H7 (cell line): ENCODE results near the gene TCF12. TPM values are rescaled to one million over a fixed set of nuclear protein-coding genes. Genes with fewer than 3 reads are reported as not detected.
"Not testable (repeated sequence)": the region's sequence is repeated elsewhere in the genome, so short reads cannot be mapped to it uniquely, and the experiment has no call there.

Experiments used
- DNase-seq: peaks from one replicate; pipeline ENCODE4 v3.0.0; 2012
- H3K27me3 ChIP-seq: 2 replicates; pipeline ENCODE4 v1.6.0; 2011; ENCODE audit warnings: mild to moderate bottlenecking, low read length; ENCODE audit not compliant: control insufficient read depth, insufficient read depth
- H3K36me3 ChIP-seq: replicated peaks from 2 replicates; pipeline ENCODE4 v1.5.1; 2011; ENCODE audit warnings: low read length; ENCODE audit not compliant: control insufficient read depth, insufficient read depth
- H3K4me3 ChIP-seq: 2 replicates; pipeline ENCODE4 v1.5.1; 2011; ENCODE audit warnings: low read depth, mild to moderate bottlenecking, control low read depth, low read length, moderate library complexity; ENCODE audit not compliant: insufficient read depth
- total RNA-seq: library from RNA; depleted of rRNA; stranded (reverse); fragments of >200 nt; shearing (Covaris generic); gene quantifications from 2 replicates; pipeline ENCODE4 v1.2.3, GENCODE V29; 2014

The TCF12 gene
- total RNA-seq, 1 experiment from 2014 or later = 54.5 TPM

GRCh38 chr15:57152133-57152532 lies 233.7 kb downstream of the TCF12 start:
- no peak overlapping the region for H3K4me3 ChIP-seq
- H3K27me3 ChIP-seq = no peaks in the 10 kb centered on the region
- H3K36me3 ChIP-seq = peaks cover 1% of the 10 kb centered on the region; the same call in 1 of the 2 replicates
- DNase-seq = no peak

GRCh38 chr15:57152666-57153539 lies 234.5 kb downstream of the TCF12 start:
- Histone ChIP-seq H3K27me3 (no peaks in the 10 kb centered on the region), H3K4me3 (no peak overlapping the region), H3K36me3 (peaks cover 1% of the 10 kb centered on the region; the same call in 1 of the 2 replicates)
- DNase-seq = no peak

GRCh38 chr15:57156210-57156884 lies 237.9 kb downstream of the TCF12 start:
- H3K27me3 ChIP-seq = no peaks in the 10 kb centered on the region
- DNase-seq = no peak
- no peak overlapping the region for H3K4me3 ChIP-seq
- peaks cover 1% of the 10 kb centered on the region; the same call in 1 of the 2 replicates for H3K36me3 ChIP-seq

GRCh38 chr15:57158589-57158988 lies 240.1 kb downstream of the TCF12 start:
- Histone ChIP-seq H3K27me3 (no peaks in the 10 kb centered on the region), H3K4me3 (no peak overlapping the region), H3K36me3 (no peaks in the 10 kb centered on the region)
- DNase-seq = no peak

- H3K36me3 ChIP-seq = no peaks in the 10 kb centered on the region
Observed at GRCh38 chr15:57158997-57159668, 240.7 kb downstream of the TCF12 start.

DNA sequence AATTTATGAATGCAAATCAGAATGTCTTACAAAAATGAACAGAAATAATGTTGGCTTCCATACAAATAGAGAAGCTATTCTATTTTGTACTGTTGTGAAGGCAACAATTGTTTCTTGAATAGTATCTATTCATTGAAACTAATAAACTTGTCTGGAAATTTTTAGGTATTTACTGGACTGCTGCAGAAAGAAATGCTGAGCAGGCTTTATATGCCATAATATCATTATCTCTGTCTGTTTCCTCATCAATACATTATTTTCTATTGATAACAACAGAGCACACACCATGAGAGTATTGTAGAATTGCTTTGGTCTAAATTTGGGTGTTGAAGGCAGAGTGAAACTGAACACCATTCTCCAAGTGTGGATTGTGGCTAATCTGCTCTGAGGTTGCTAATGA lies 241.3 kb downstream of the TCF12 start:
- H3K27me3 ChIP-seq = no peaks in the 10 kb centered on the region
- no peak overlapping the region for H3K4me3 ChIP-seq
- H3K36me3 ChIP-seq = no peaks in the 10 kb centered on the region
- no peak for DNase-seq

More at GRCh38 chr15:57158997-57159668, 240.7 kb downstream of the TCF12 start:
- no peak for DNase-seq
- Histone ChIP-seq H3K4me3 (no peak overlapping the region), H3K27me3 (no peaks in the 10 kb centered on the region)

GRCh38 chr15:57160823-57161560 lies 242.5 kb downstream of the TCF12 start:
- Histone ChIP-seq H3K36me3 (no peaks in the 10 kb centered on the region), H3K4me3 (no peak overlapping the region), H3K27me3 (no peaks in the 10 kb centered on the region)
- DNase-seq = no peak

- H3K36me3 ChIP-seq, DNase-seq, H3K4me3 ChIP-seq, H3K27me3 ChIP-seq: not testable (repeated sequence)
Observed at GRCh38 chr15:57164251-57164650, 245.8 kb downstream of the TCF12 start.

DNA sequence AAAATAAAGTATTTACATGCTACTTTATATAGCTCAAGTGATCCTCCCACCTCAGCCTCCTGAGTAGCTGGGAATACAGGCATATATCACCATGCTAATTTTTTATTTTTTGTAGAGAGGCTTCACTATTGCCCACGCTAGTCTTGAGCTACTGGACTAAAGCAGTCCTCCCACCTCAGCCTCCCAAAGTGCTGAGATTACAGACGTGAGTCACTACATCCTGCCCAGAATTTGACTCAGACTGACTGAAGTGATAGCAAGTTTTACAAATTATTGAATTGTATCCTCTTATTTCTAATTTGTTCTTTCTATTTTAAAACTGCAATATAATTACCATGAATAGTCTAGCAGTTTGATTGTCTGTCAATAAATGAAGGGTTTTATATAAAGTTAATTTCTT lies 247.5 kb downstream of the TCF12 start:
- no peak for DNase-seq
- H3K36me3 ChIP-seq = no peaks in the 10 kb centered on the region
- H3K4me3 ChIP-seq = no peak overlapping the region
- no peaks in the 10 kb centered on the region for H3K27me3 ChIP-seq

GRCh38 chr15:57167821-57168395 lies 249.5 kb downstream of the TCF12 start:
- H3K36me3 ChIP-seq = no peaks in the 10 kb centered on the region
- no peaks in the 10 kb centered on the region for H3K27me3 ChIP-seq
- no peak overlapping the region for H3K4me3 ChIP-seq
- DNase-seq = no peak

DNA sequence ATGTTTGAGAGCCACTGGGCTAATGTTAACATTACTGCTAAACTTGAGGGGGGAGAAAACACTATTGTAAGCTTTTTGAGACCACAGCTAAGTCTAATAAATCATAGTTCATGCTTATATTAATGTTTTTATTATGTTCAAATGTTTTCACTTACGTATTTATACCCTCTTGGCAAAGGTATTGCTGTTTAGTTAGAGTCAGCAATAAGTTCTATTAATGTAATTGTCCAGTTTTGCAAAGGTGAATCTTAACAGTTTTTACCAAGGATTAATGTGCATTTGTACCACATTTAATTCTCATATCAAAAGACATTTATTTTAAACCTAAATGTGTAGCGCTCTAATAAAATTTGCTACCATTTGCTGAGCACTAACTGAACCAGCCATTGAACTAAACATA lies 251.2 kb downstream of the TCF12 start:
- Histone ChIP-seq H3K4me3 (no peak overlapping the region), H3K36me3 (no peaks in the 10 kb centered on the region), H3K27me3 (no peaks in the 10 kb centered on the region)
- DNase-seq = no peak

- H3K4me3 ChIP-seq = no peak overlapping the region
- no peaks in the 10 kb centered on the region for H3K27me3 ChIP-seq
- DNase-seq = no peak
- no peaks in the 10 kb centered on the region for H3K36me3 ChIP-seq
Observed at GRCh38 chr15:57171426-57171825, 253.0 kb downstream of the TCF12 start.

DNA sequence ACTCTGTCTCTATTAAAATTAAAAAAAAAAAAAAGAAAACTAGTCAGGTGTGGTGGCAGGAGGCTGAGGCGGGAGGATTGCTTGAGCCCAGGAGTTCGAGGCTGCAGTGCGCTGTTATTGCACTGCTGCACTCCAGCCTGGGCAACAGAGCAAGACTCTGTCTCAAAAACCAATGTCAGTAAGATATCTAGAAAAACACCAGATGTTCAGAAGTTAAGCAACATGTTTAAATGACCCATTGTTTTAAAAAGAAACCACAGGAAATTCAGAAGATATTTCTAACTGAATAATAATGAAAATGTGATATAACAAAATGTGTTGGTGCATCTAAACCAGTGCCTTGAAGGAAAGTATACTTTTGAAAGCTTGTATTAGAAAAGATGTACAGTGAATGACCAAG lies 254.5 kb downstream of the TCF12 start:
- DNase-seq = no peak
- Histone ChIP-seq H3K27me3 (no peaks in the 10 kb centered on the region), H3K4me3 (no peak overlapping the region), H3K36me3 (no peaks in the 10 kb centered on the region)

GRCh38 chr15:57183041-57183440 lies 264.6 kb downstream of the TCF12 start:
- Histone ChIP-seq H3K4me3 (no peak overlapping the region), H3K27me3 (no peaks in the 10 kb centered on the region), H3K36me3 (no peaks in the 10 kb centered on the region)
- no peak for DNase-seq
